Measurements from ENCODE around the gene IRF2BP2.
"Not testable (repeated sequence)": the region's sequence is repeated elsewhere in the genome, so short reads cannot be mapped to it uniquely, and the experiment has no call there.

IRF2BP2 gene

GRCh38 chr1:234647245-234647644, 37.3 kb upstream of the IRF2BP2 start:
- no peaks in the 10 kb centered on the region for H3K27me3 ChIP-seq (ENCODE audit: control insufficient read depth in 5 of 5, insufficient read depth in 4 of 5, low read length in 5 of 5)
- H3K4me3 ChIP-seq (ENCODE audit: low read depth in 1 of 5, low read length in 5 of 5), result no peak overlapping the region
- no peak overlapping the region for H3K9ac ChIP-seq (ENCODE audit: low read length in 5 of 5)
- H3K4me1 ChIP-seq (ENCODE audit: control insufficient read depth in 5 of 5, insufficient read depth in 5 of 5, low read length in 5 of 5), result peaks cover 0 to 15% (median 5%) of the 10 kb centered on the region in 5 donors
- H3K9me3 ChIP-seq (ENCODE audit: control insufficient read depth in 5 of 5, low read length in 5 of 5), result peaks cover 0 to 5% (median 0%) of the 10 kb centered on the region in 5 donors
- H3K36me3 ChIP-seq (ENCODE audit: control insufficient read depth in 5 of 5, insufficient read depth in 5 of 5, low read length in 5 of 5), result no peaks in the 10 kb centered on the region
- no peak overlapping the region for H3K27ac ChIP-seq (ENCODE audit: low read depth, low read length)

- H3K4me3 ChIP-seq (ENCODE audit: low read depth in 1 of 5, low read length in 5 of 5), result no peak overlapping the region
- H3K4me1 ChIP-seq (ENCODE audit: control insufficient read depth in 5 of 5, insufficient read depth in 5 of 5, low read length in 5 of 5), result peaks cover 0 to 15% (median 5%) of the 10 kb centered on the region in 5 donors
- H3K27ac ChIP-seq (ENCODE audit: low read depth, low read length), result no peak overlapping the region
- H3K9me3 ChIP-seq (ENCODE audit: control insufficient read depth in 5 of 5, low read length in 5 of 5), result peaks cover 0 to 5% (median 0%) of the 10 kb centered on the region in 5 donors
- H3K36me3 ChIP-seq (ENCODE audit: control insufficient read depth in 5 of 5, insufficient read depth in 5 of 5, low read length in 5 of 5), result no peaks in the 10 kb centered on the region
- no peaks in the 10 kb centered on the region for H3K27me3 ChIP-seq (ENCODE audit: control insufficient read depth in 5 of 5, insufficient read depth in 4 of 5, low read length in 5 of 5)
- no peak overlapping the region for H3K9ac ChIP-seq (ENCODE audit: low read length in 5 of 5)
Measured at GRCh38 chr1:234645964-234646363, 36.0 kb upstream of the IRF2BP2 start.

- peak overlapping the region; percentile 26 for H3K27ac ChIP-seq (ENCODE audit: low read depth, low read length)
- peaks cover 0 to 5% (median 0%) of the 10 kb centered on the region in 5 donors for H3K9me3 ChIP-seq (ENCODE audit: control insufficient read depth in 5 of 5, low read length in 5 of 5)
- H3K36me3 ChIP-seq (ENCODE audit: control insufficient read depth in 5 of 5, insufficient read depth in 5 of 5, low read length in 5 of 5), result no peaks in the 10 kb centered on the region
- no peaks in the 10 kb centered on the region for H3K27me3 ChIP-seq (ENCODE audit: control insufficient read depth in 5 of 5, insufficient read depth in 4 of 5, low read length in 5 of 5)
- peaks cover 0 to 15% (median 5%) of the 10 kb centered on the region in 5 donors for H3K4me1 ChIP-seq (ENCODE audit: control insufficient read depth in 5 of 5, insufficient read depth in 5 of 5, low read length in 5 of 5)
- H3K4me3 ChIP-seq (ENCODE audit: low read depth in 1 of 5, low read length in 5 of 5), result no peak overlapping the region
- no peak overlapping the region for H3K9ac ChIP-seq (ENCODE audit: low read length in 5 of 5)
Measured at GRCh38 chr1:234645474-234645953, 35.5 kb upstream of the IRF2BP2 start.

- Histone ChIP-seq H3K36me3 (ENCODE audit: control insufficient read depth in 5 of 5, insufficient read depth in 5 of 5, low read length in 5 of 5) (no peaks in the 10 kb centered on the region), H3K4me3 (ENCODE audit: low read depth in 1 of 5, low read length in 5 of 5) (no peak overlapping the region), H3K27me3 (ENCODE audit: control insufficient read depth in 5 of 5, insufficient read depth in 4 of 5, low read length in 5 of 5) (no peaks in the 10 kb centered on the region), H3K4me1 (ENCODE audit: control insufficient read depth in 5 of 5, insufficient read depth in 5 of 5, low read length in 5 of 5) (peaks cover 0 to 15% (median 5%) of the 10 kb centered on the region in 5 donors), H3K27ac (ENCODE audit: low read depth, low read length) (peak overlapping the region; percentile 26), H3K9ac (ENCODE audit: low read length in 5 of 5) (no peak overlapping the region), H3K9me3 (ENCODE audit: control insufficient read depth in 5 of 5, low read length in 5 of 5) (peaks cover 0 to 5% (median 0%) of the 10 kb centered on the region in 5 donors)
Measured at GRCh38 chr1:234644928-234645327, 35.0 kb upstream of the IRF2BP2 start.

- Histone ChIP-seq H3K9ac (ENCODE audit: low read length in 5 of 5) (no peak overlapping the region), H3K9me3 (ENCODE audit: control insufficient read depth in 5 of 5, low read length in 5 of 5) (peaks cover 0 to 5% (median 0%) of the 10 kb centered on the region in 5 donors), H3K4me1 (ENCODE audit: control insufficient read depth in 5 of 5, insufficient read depth in 5 of 5, low read length in 5 of 5) (peaks cover 0 to 15% (median 5%) of the 10 kb centered on the region in 5 donors), H3K27ac (ENCODE audit: low read depth, low read length) (no peak overlapping the region), H3K27me3 (ENCODE audit: control insufficient read depth in 5 of 5, insufficient read depth in 4 of 5, low read length in 5 of 5) (no peaks in the 10 kb centered on the region), H3K36me3 (ENCODE audit: control insufficient read depth in 5 of 5, insufficient read depth in 5 of 5, low read length in 5 of 5) (no peaks in the 10 kb centered on the region), H3K4me3 (ENCODE audit: low read depth in 1 of 5, low read length in 5 of 5) (no peak overlapping the region)
Measured at GRCh38 chr1:234643850-234644134, 33.8 kb upstream of the IRF2BP2 start.

- no peak overlapping the region for H3K27ac ChIP-seq (ENCODE audit: low read depth, low read length)
- H3K9me3 ChIP-seq (ENCODE audit: control insufficient read depth in 5 of 5, low read length in 5 of 5), result peaks cover 0 to 5% (median 0%) of the 10 kb centered on the region in 5 donors
- H3K27me3 ChIP-seq (ENCODE audit: control insufficient read depth in 5 of 5, insufficient read depth in 4 of 5, low read length in 5 of 5), result no peaks in the 10 kb centered on the region
- no peak overlapping the region for H3K9ac ChIP-seq (ENCODE audit: low read length in 5 of 5)
- peaks cover 0 to 15% (median 5%) of the 10 kb centered on the region in 5 donors for H3K4me1 ChIP-seq (ENCODE audit: control insufficient read depth in 5 of 5, insufficient read depth in 5 of 5, low read length in 5 of 5)
- H3K36me3 ChIP-seq (ENCODE audit: control insufficient read depth in 5 of 5, insufficient read depth in 5 of 5, low read length in 5 of 5), result no peaks in the 10 kb centered on the region
- no peak overlapping the region for H3K4me3 ChIP-seq (ENCODE audit: low read depth in 1 of 5, low read length in 5 of 5)
Measured at GRCh38 chr1:234643111-234643849, 33.3 kb upstream of the IRF2BP2 start.

GRCh38 chr1:234642428-234642827, 32.5 kb upstream of the IRF2BP2 start:
- no peak overlapping the region for H3K27ac ChIP-seq (ENCODE audit: low read depth, low read length)

GRCh38 chr1:234639961-234640360, 30.0 kb upstream of the IRF2BP2 start:
- H3K27me3 ChIP-seq (ENCODE audit: control insufficient read depth in 5 of 5, insufficient read depth in 4 of 5, low read length in 5 of 5), result no peaks in the 10 kb centered on the region
- no peak overlapping the region for H3K4me3 ChIP-seq (ENCODE audit: low read depth in 1 of 5, low read length in 5 of 5)
- H3K9me3 ChIP-seq (ENCODE audit: control insufficient read depth in 5 of 5, low read length in 5 of 5), result no peaks in the 10 kb centered on the region
- H3K27ac ChIP-seq (ENCODE audit: low read depth, low read length), result no peak overlapping the region
- no peak overlapping the region for H3K9ac ChIP-seq (ENCODE audit: low read length in 5 of 5)
- H3K36me3 ChIP-seq (ENCODE audit: control insufficient read depth in 5 of 5, insufficient read depth in 5 of 5, low read length in 5 of 5), result no peaks in the 10 kb centered on the region
- peaks cover 0 to 4% (median 0%) of the 10 kb centered on the region in 5 donors for H3K4me1 ChIP-seq (ENCODE audit: control insufficient read depth in 5 of 5, insufficient read depth in 5 of 5, low read length in 5 of 5)

More at GRCh38 chr1:234642428-234642827, 32.5 kb upstream of the IRF2BP2 start:
- no peaks in the 10 kb centered on the region for H3K27me3 ChIP-seq (ENCODE audit: control insufficient read depth in 5 of 5, insufficient read depth in 4 of 5, low read length in 5 of 5)
- H3K9ac ChIP-seq (ENCODE audit: low read length in 5 of 5), result no peak overlapping the region
- H3K4me1 ChIP-seq (ENCODE audit: control insufficient read depth in 5 of 5, insufficient read depth in 5 of 5, low read length in 5 of 5), result peaks cover 0 to 15% (median 5%) of the 10 kb centered on the region in 5 donors
- no peaks in the 10 kb centered on the region for H3K36me3 ChIP-seq (ENCODE audit: control insufficient read depth in 5 of 5, insufficient read depth in 5 of 5, low read length in 5 of 5)
- no peak overlapping the region for H3K4me3 ChIP-seq (ENCODE audit: low read depth in 1 of 5, low read length in 5 of 5)
- peaks cover 0 to 5% (median 0%) of the 10 kb centered on the region in 5 donors for H3K9me3 ChIP-seq (ENCODE audit: control insufficient read depth in 5 of 5, low read length in 5 of 5)

GRCh38 chr1:234638832-234639799, 29.1 kb upstream of the IRF2BP2 start:
- H3K27ac ChIP-seq (ENCODE audit: low read depth, low read length), result no peak overlapping the region
- no peaks in the 10 kb centered on the region for H3K4me1 ChIP-seq (ENCODE audit: control insufficient read depth in 5 of 5, insufficient read depth in 5 of 5, low read length in 5 of 5)
- H3K27me3 ChIP-seq (ENCODE audit: control insufficient read depth in 5 of 5, insufficient read depth in 4 of 5, low read length in 5 of 5), result no peaks in the 10 kb centered on the region
- H3K9me3 ChIP-seq (ENCODE audit: control insufficient read depth in 5 of 5, low read length in 5 of 5), result no peaks in the 10 kb centered on the region
- no peaks in the 10 kb centered on the region for H3K36me3 ChIP-seq (ENCODE audit: control insufficient read depth in 5 of 5, insufficient read depth in 5 of 5, low read length in 5 of 5)
- no peak overlapping the region for H3K4me3 ChIP-seq (ENCODE audit: low read depth in 1 of 5, low read length in 5 of 5)
- H3K9ac ChIP-seq (ENCODE audit: low read length in 5 of 5), result no peak overlapping the region

- H3K9me3 ChIP-seq (ENCODE audit: control insufficient read depth in 5 of 5, low read length in 5 of 5); H3K27ac ChIP-seq (ENCODE audit: low read depth, low read length); H3K36me3 ChIP-seq (ENCODE audit: control insufficient read depth in 5 of 5, insufficient read depth in 5 of 5, low read length in 5 of 5); H3K9ac ChIP-seq (ENCODE audit: low read length in 5 of 5); H3K27me3 ChIP-seq (ENCODE audit: control insufficient read depth in 5 of 5, insufficient read depth in 4 of 5, low read length in 5 of 5); H3K4me3 ChIP-seq (ENCODE audit: low read depth in 1 of 5, low read length in 5 of 5); H3K4me1 ChIP-seq (ENCODE audit: control insufficient read depth in 5 of 5, insufficient read depth in 5 of 5, low read length in 5 of 5): not testable (repeated sequence)
Measured at GRCh38 chr1:234634922-234635321, 24.9 kb upstream of the IRF2BP2 start.

All from subcutaneous abdominal adipose tissue (tissue), 5 donors.